Measurements from ENCODE around the gene LIMA1.

GRCh38 chr12:50200552-50201273, 82.6 kb downstream of the LIMA1 start:
- TF ChIP-seq, protein P1, sequence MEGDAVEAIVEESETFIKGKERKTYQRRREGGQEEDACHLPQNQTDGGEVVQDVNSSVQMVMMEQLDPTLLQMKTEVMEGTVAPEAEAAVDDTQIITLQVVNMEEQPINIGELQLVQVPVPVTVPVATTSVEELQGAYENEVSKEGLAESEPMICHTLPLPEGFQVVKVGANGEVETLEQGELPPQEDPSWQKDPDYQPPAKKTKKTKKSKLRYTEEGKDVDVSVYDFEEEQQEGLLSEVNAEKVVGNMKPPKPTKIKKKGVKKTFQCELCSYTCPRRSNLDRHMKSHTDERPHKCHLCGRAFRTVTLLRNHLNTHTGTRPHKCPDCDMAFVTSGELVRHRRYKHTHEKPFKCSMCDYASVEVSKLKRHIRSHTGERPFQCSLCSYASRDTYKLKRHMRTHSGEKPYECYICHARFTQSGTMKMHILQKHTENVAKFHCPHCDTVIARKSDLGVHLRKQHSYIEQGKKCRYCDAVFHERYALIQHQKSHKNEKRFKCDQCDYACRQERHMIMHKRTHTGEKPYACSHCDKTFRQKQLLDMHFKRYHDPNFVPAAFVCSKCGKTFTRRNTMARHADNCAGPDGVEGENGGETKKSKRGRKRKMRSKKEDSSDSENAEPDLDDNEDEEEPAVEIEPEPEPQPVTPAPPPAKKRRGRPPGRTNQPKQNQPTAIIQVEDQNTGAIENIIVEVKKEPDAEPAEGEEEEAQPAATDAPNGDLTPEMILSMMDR (IDR thresholded peaks at IDR 0.05) = no peak
- TF ChIP-seq POLR2A (IDR thresholded peaks at IDR 0.05) = no peak
